OCI-LY7 (cell line): ENCODE data around the gene MACF1.

ENCODE experiments used
- EZH2phosphoT487 ChIP-seq: fragments of 200-600 bp; sonication (generic); IDR thresholded peaks from 2 replicates; pipeline ENCODE4 v1.6.1; 2018; ENCODE audit warnings: low read depth, borderline replicate concordance, mild to moderate bottlenecking, mixed run types, antibody characterized with exemption, low read length, moderate library complexity, mixed read lengths
- TF ChIP-seq, protein P1 (sequence below): fragments of 200-600 bp; sonication (generic); conservative IDR thresholded peaks from 2 replicates; pipeline ENCODE4 v1.5.1; 2014; ENCODE audit warnings: mild to moderate bottlenecking, antibody characterized with exemption, low read length, moderate library complexity, mixed read lengths

DNA sequence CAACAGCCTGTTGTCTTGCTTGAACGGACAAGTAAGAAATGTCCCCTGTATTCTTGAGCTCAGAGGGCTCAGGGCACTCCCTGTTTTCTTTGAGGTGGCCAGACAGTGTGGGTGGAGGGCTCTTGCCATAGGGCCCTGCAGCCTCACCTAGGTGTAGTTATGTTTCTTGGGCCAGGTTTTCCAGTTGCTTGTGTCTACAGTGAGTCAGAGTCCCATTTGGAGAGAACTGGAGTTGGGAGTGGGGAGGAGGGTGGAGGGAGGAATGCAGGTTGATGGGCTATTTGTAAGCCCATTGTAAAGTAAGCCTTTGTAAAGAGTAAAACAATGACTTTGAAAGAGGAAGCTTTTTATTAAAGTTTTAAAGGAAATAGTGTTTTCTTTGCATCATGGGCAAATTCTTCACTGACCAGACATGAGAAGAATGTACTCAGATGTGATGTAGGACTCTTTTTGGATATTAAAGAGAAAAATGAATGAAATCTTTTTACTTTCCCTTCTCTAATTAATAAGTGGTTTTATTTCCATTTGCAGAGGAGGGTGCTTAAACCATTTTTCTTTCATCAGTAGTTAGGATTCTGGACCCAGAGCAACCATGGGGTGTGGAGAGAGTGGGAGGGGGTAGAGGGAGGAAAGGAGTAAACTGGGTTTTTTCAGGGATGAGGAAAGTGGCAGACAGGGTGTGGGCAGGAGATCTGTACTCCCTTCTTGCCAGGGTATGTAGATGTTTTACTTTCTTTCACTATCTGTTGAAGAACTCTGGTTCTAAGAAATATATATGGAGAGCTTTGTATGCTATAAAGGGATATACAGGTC is 45.1 kb upstream of the MACF1 start:
- TF ChIP-seq, protein P1, sequence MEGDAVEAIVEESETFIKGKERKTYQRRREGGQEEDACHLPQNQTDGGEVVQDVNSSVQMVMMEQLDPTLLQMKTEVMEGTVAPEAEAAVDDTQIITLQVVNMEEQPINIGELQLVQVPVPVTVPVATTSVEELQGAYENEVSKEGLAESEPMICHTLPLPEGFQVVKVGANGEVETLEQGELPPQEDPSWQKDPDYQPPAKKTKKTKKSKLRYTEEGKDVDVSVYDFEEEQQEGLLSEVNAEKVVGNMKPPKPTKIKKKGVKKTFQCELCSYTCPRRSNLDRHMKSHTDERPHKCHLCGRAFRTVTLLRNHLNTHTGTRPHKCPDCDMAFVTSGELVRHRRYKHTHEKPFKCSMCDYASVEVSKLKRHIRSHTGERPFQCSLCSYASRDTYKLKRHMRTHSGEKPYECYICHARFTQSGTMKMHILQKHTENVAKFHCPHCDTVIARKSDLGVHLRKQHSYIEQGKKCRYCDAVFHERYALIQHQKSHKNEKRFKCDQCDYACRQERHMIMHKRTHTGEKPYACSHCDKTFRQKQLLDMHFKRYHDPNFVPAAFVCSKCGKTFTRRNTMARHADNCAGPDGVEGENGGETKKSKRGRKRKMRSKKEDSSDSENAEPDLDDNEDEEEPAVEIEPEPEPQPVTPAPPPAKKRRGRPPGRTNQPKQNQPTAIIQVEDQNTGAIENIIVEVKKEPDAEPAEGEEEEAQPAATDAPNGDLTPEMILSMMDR, result no peak
- TF ChIP-seq EZH2phosphoT487, result no peak
